ENCODE measurements around the gene DERL2.

DNA sequence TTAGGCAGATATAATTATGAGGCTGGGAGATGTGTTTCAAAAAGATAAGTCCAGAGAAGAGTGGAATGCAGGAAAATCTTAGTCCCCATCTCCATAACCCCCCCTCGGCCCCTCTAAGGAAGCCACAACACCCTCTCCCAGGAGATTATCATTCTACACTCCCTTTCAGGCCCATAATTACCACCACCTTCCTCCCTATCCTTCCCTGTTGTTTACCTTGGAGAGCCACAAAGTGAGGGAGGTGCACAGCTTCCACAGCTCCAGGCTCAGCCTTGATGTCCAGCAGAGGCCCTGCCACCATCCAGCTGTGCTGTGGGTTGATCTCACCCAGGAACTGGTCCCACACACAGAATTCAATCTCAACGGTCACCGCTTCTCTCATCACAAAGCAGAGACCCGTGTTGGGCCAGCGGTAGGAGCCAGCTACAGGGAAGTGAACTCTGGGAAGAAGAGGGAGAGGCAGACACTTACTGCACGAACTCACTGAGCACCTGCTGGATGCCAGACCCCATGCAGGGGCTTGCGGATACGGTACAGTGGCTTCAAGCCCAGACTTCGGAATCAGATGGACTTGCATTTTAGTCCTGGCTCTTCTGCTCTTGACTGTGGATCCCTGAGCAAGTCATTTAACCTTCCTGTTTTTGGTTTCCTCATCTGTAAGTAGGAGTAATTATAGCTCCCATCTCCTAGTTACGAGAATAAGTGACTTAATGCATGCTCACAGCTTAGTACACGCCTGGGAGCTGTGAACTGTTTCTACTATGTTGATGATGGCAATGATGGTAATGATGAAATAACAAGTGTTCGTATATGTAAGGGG is 44.5 kb upstream of the DERL2 start:
- TF ChIP-seq POLR2A (IDR thresholded peaks at IDR 0.05; ENCODE audit: low read length) (no peak), GATA1 (IDR thresholded peaks at IDR 0.05; ENCODE audit: low read depth, low read length) (no peak)
